Neural cell (in vitro differentiated cells): Measurements from ENCODE around the gene TEX13C. TPM values are rescaled to one million over a fixed set of nuclear protein-coding genes. Genes with fewer than 3 reads are reported as not detected.

Experiments used
- H2AFZ ChIP-seq: fragments of 200-600, 300-800 bp; sonication (generic), shearing (Covaris generic); 2 replicates; pipeline ENCODE4 v1.6.0; 2014; ENCODE audit warnings: low read depth, mild to moderate bottlenecking, antibody characterized with exemption, low read length, moderate library complexity
- H3F3A ChIP-seq: fragments of 200-600 bp; shearing (Covaris generic); 2 replicates; pipeline ENCODE4 v1.6.1; 2016; ENCODE audit warnings: mild to moderate bottlenecking, moderate library complexity, mixed read lengths, antibody characterized with exemption, low read length; ENCODE audit not compliant: insufficient read depth, poor library complexity, severe bottlenecking
- H3K27ac ChIP-seq: fragments of 200-600, 300-800 bp; sonication (generic), shearing (Covaris generic); 2 replicates; pipeline ENCODE4 v1.5.1; 2014; ENCODE audit warnings: mild to moderate bottlenecking, low read length, moderate library complexity
- H3K27me3 ChIP-seq: fragments of 300-800, 200-600 bp; sonication (generic), shearing (Covaris generic); 2 replicates; pipeline ENCODE4 v1.6.0; 2014; ENCODE audit warnings: mild to moderate bottlenecking, low read depth, low read length, moderate library complexity; ENCODE audit not compliant: insufficient read depth
- H3K36me3 ChIP-seq: fragments of 300-800, 200-600 bp; sonication (generic), shearing (Covaris generic); 2 replicates; pipeline ENCODE4 v1.5.1; 2014; ENCODE audit warnings: mild to moderate bottlenecking, antibody characterized with exemption, low read length, moderate library complexity; ENCODE audit not compliant: insufficient read depth
- H3K4me2 ChIP-seq: fragments of 300-800, 200-600 bp; sonication (generic), shearing (Covaris generic); 2 replicates; pipeline ENCODE4 v1.6.0; 2014; ENCODE audit warnings: mild to moderate bottlenecking, low read length
- H3K4me3 ChIP-seq: fragments of 300-800, 200-600 bp; sonication (generic), shearing (Covaris generic); 2 replicates; pipeline ENCODE4 v1.5.1; 2014; ENCODE audit warnings: mild to moderate bottlenecking, low read length, moderate library complexity
- H3K79me2 ChIP-seq: fragments of 200-600 bp; shearing (Covaris generic); replicated peaks from 2 replicates; pipeline ENCODE4 v1.6.0; 2014; ENCODE audit warnings: mild to moderate bottlenecking, low read length, moderate library complexity; ENCODE audit not compliant: insufficient read depth
- H3K9ac ChIP-seq: fragments of 300-800, 200-600 bp; sonication (generic), shearing (Covaris generic); 2 replicates; pipeline ENCODE4 v1.6.1; 2016; ENCODE audit warnings: mild to moderate bottlenecking, low read length, mixed read lengths
- H3K9me2 ChIP-seq: fragments of 200-600 bp; shearing (Covaris generic); 2 replicates; pipeline ENCODE4 v1.6.1; 2016; ENCODE audit warnings: mild to moderate bottlenecking, low read length, mixed read lengths; ENCODE audit not compliant: insufficient read depth
- H3K9me3 ChIP-seq: fragments of 200-600, 300-800 bp; sonication (generic), shearing (Covaris generic); 2 replicates; pipeline ENCODE4 v1.6.1; 2016; ENCODE audit warnings: mild to moderate bottlenecking, mixed run types, low read length, moderate library complexity, mixed read lengths
- H4K20me1 ChIP-seq: fragments of 200-600 bp; shearing (Covaris generic); 2 replicates; pipeline ENCODE4 v1.6.1; 2016; ENCODE audit warnings: mild to moderate bottlenecking, mixed run types; ENCODE audit not compliant: insufficient read depth
- CTCF ChIP-seq: fragments of 450-650 bp; IDR thresholded peaks from 2 replicates; pipeline ENCODE4 v1.5.1; 2014; ENCODE audit warnings: antibody characterized with exemption, mild to moderate bottlenecking, moderate library complexity; ENCODE audit not compliant: poor library complexity, severe bottlenecking
- EZH2 ChIP-seq: fragments of 200-600, 300-800 bp; shearing (Covaris generic), sonication (generic); IDR thresholded peaks from 2 replicates; pipeline ENCODE4 v1.6.1; 2014; ENCODE audit warnings: antibody characterized with exemption, low read length, borderline replicate concordance, mild to moderate bottlenecking; ENCODE audit not compliant: insufficient read depth, poor library complexity, severe bottlenecking
- MXI1 ChIP-seq: fragments of 450-650 bp; conservative IDR thresholded peaks from 2 replicates; pipeline ENCODE4 v1.6.1; 2014; ENCODE audit warnings: antibody characterized with exemption, mild to moderate bottlenecking; ENCODE audit not compliant: poor library complexity, severe bottlenecking
- REST ChIP-seq: IDR thresholded peaks from 2 replicates; pipeline ENCODE4 v1.6.1; 2012; ENCODE audit warnings: borderline replicate concordance
- SMC3 ChIP-seq: fragments of 450-650 bp; conservative IDR thresholded peaks from 2 replicates; pipeline ENCODE4 v1.6.1; 2014; ENCODE audit warnings: antibody characterized with exemption, mild to moderate bottlenecking, moderate library complexity; ENCODE audit not compliant: poor library complexity
- TAF1 ChIP-seq: IDR thresholded peaks from 2 replicates; pipeline ENCODE4 v1.6.1; 2012; ENCODE audit warnings: low read depth
- polyA plus RNA-seq: library from polyadenylated mRNA; depleted of rRNA; stranded (reverse); fragments of >200 nt; gene quantifications from 2 replicates; pipeline ENCODE4 v1.2.3, GENCODE V29; 2014

The TEX13C gene
- polyA plus RNA-seq, 1 donor from 2014 or later, result not detected

- Histone ChIP-seq H3K27me3 (no peaks in the 10 kb centered on the region), H3K9ac (no peak overlapping the region), H3K4me2 (no peak overlapping the region), H3F3A (no peaks in the 10 kb centered on the region), H3K4me3 (no peak overlapping the region), H4K20me1 (no peaks in the 10 kb centered on the region), H3K9me3 (no peaks in the 10 kb centered on the region), H3K9me2 (no peaks in the 10 kb centered on the region), H3K36me3 (no peaks in the 10 kb centered on the region), H3K79me2 (no peaks in the 10 kb centered on the region), H3K27ac (no peak overlapping the region), H2AFZ (no peak overlapping the region)
- TF ChIP-seq MXI1 (no peak), EZH2 (no peak)
These were observed 20.8 kb downstream of the TEX13C start for GRCh38 chrX:125340490-125340889.

- Histone ChIP-seq H3K9me3 (no peaks in the 10 kb centered on the region), H3K9me2 (no peaks in the 10 kb centered on the region), H3K4me2 (no peak overlapping the region), H3K36me3 (no peaks in the 10 kb centered on the region), H2AFZ (no peak overlapping the region), H4K20me1 (no peaks in the 10 kb centered on the region), H3K27ac (no peak overlapping the region), H3F3A (no peaks in the 10 kb centered on the region), H3K79me2 (no peaks in the 10 kb centered on the region), H3K9ac (no peak overlapping the region), H3K27me3 (no peaks in the 10 kb centered on the region), H3K4me3 (no peak overlapping the region)
- no peak for TF ChIP-seq CTCF
- TF ChIP-seq TAF1, result no peak
- TF ChIP-seq REST, result no peak
- no peak for TF ChIP-seq SMC3
These were observed 54.5 kb downstream of the TEX13C start for GRCh38 chrX:125374169-125374568.
